C4-2B (cell line): ENCODE data around the gene PCDHB4.
A peak's percentile ranks its signal among the peaks of the same experiment; 100 is the strongest.
"Not testable (repeated sequence)": the region's sequence is repeated elsewhere in the genome, so short reads cannot be mapped to it uniquely, and the experiment has no call there.

Experiments
- H3K27ac ChIP-seq: fragments of 450-650 bp; 2 replicates; pipeline ENCODE4 v1.5.1; 2017
- CTCF ChIP-seq: fragments of 450-650 bp; conservative IDR thresholded peaks from 2 replicates; pipeline ENCODE4 v1.5.1; 2017; ENCODE audit warnings: mild to moderate bottlenecking
- ZFX ChIP-seq: fragments of 450-650 bp; IDR thresholded peaks from 2 replicates; pipeline ENCODE4 v1.6.1; 2017

The PCDHB4 gene

GRCh38 chr5:141135030-141135717 lies 13.6 kb downstream of the PCDHB4 start, which contains the start of gene PCDHB5:
Gene PCDHB5, plus strand, starts transcription at chr5:141135206. Its CDS starts 229 bp downstream, at chr5:141135435.
- TF ChIP-seq CTCF (peak; percentile 74), ZFX (no peak)
- H3K27ac ChIP-seq = no peak within 1 kb of the TSS

- TF ChIP-seq ZFX (no peak), CTCF (no peak)
- no peak overlapping the region for H3K27ac ChIP-seq
Observed at GRCh38 chr5:141135718-141136266, 14.2 kb downstream of the PCDHB4 start.

GRCh38 chr5:141137346-141137745 lies 15.7 kb downstream of the PCDHB4 start:
- not testable (repeated sequence) for H3K27ac ChIP-seq

GRCh38 chr5:141149812-141150211 lies 28.2 kb downstream of the PCDHB4 start, which contains the start of gene PCDHB6:
Gene PCDHB6, plus strand, starts transcription at chr5:141150057. Its CDS starts 201 bp downstream, at chr5:141150258.
- H3K27ac ChIP-seq = no peak within 1 kb of the TSS

GRCh38 chr5:141150224-141150992 lies 28.8 kb downstream of the PCDHB4 start:
- H3K27ac ChIP-seq = no peak overlapping the region
- TF ChIP-seq ZFX = no peak
- TF ChIP-seq CTCF = no peak; the same call in 1 of the 2 replicates

More at GRCh38 chr5:141149812-141150211, 28.2 kb downstream of the PCDHB4 start, which contains the start of gene PCDHB6:
- TF ChIP-seq ZFX = no peak
- TF ChIP-seq CTCF = peak; percentile 72

- no peak for TF ChIP-seq CTCF
- TF ChIP-seq ZFX = no peak
- H3K27ac ChIP-seq = no peak overlapping the region
Observed at GRCh38 chr5:141150993-141151325, 29.3 kb downstream of the PCDHB4 start.

- not testable (repeated sequence) for H3K27ac ChIP-seq
Observed at GRCh38 chr5:141151632-141152031, 30.0 kb downstream of the PCDHB4 start.

- not testable (repeated sequence) for H3K27ac ChIP-seq
Observed at GRCh38 chr5:141152096-141152495, 30.5 kb downstream of the PCDHB4 start.
